ENCODE data around the gene KSR1. TPM values are rescaled to one million over a fixed set of nuclear protein-coding genes. Genes with fewer than 3 reads are reported as not detected.

The KSR1 gene
- total RNA-seq, 1 donor from 2014 or later, result 36.5 TPM

- intact Hi-C loops (cut with micrococcal nuclease), result no loop called here
Measured at GRCh38 chr17:27565874-27566670, 109.8 kb downstream of the KSR1 start.

DNA sequence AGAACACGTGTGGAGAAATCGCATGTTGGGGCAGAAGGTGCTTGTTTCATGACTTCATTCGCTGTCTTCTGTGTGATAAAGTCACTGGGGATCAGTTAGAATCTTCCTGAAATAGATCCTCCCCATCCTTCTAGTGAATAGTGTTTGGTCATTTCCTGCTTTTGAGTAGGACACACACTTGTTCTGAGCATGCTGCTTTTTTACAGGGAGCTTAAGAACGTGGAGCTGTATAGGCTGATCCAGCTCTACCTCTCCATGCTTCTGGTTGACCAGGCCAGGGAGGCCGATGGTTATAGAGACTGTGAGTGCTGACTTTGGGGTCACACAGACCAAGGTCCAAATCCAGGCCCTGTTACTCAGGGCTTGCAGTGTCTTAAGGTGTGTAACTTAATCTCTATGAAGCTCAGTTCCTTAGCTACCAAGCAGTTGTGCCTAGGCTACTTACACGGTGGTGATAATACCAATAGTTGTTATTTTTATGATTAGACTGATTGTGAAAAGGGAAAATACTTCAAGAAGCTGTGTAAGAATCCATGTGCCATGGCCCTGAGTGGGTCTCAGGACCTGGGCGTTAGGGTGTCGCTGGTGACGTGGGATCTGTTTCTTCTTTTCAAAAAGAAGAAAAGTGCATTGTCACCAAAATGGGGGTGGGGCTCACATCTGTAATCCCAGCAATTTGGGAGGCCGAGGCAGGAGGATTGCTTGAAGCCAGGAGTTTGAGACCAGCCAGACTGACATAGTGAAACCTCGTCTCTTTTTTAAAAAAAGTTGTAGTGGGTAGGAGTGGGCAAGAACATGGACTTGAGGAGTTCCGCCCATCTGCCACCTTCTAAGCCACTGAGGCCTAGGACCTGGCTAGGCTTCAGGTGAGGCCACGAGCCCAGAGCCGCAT is 110.7 kb downstream of the KSR1 start:
- intact Hi-C loops (cut with micrococcal nuclease), result no loop called here

- intact Hi-C loops (cut with micrococcal nuclease), result no loop called here
Measured at GRCh38 chr17:27567563-27567859, 111.3 kb downstream of the KSR1 start.

DNA sequence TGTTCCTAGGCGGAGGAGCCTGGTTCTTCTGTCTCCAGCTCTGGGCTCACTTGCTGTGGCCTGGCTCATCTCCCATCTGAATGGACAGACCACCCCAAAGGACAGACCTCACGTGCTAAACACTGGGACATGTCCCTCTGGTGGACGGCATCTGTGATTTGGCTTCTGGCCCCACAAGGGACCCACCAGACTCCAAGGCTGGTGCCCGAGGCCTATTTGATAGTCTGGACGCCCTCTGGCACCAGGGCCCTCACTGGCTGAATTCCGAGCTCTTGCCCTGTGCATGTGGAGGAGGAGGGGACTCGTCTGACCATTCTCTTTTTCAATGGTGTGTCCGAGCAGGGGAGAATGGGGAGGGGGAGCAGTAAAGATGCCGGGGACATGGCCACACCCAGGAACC is 112.0 kb downstream of the KSR1 start:
- intact Hi-C loops (cut with micrococcal nuclease), result no loop called here

GRCh38 chr17:27568811-27569210 is 112.6 kb downstream of the KSR1 start:
- intact Hi-C loops (cut with micrococcal nuclease), result no loop called here

DNA sequence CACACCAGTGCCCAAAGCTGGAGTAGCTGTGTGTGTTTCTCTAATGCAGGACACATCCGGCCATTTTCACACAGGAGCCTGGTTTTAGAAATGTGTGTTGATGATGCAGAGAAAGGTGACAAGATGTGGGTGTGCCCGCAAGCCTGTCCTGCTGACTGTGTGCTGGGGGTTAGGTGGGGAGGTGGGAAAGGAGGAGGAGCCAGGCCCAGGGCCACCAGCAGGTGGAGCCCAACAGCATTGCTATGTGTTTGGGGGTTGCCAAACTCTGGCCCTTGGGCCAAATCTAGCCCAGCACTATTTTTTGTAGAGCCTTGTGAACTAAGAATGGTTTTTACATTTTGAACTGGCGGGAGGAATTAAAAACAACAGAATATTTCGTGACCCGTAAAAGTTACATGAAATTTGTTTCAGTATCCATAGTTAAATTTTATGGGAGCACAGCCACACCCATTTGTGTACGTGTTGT is 113.0 kb downstream of the KSR1 start:
- intact Hi-C loops (cut with micrococcal nuclease), result no loop called here

DNA sequence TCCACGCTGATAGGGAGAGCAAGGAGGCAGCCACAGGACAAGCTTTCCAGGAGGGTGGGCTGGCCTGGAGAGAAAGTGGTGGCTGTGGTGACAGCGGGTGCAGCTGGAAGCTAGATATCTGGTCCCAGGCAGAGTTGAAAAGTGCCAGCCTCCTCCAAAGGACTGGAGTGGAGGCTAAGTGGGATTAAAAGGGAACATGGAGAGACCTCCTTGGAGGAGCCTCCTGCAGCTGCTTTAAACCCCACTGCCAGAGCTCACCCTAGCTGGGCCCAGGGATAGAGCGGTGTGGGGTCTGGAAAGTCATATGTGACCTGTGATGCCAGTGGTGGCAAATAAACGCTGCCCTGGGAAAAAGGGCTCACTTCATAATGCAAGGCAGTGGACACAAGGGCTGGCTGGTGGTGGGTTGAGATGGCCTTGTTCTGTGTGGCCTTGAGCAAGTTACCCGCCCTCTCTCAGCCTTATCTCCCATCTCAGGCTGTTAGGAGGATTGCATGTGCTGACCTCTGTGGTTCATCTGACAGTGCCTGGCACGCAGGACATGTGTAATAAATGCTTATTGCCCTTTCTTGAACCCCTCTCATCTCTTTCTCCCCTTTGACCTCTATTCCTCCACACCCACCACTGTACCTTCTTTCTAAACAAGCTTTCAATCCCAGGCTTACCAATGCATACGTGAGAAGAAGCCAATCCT is 113.8 kb downstream of the KSR1 start:
- intact Hi-C loops (cut with micrococcal nuclease), result no loop called here

- intact Hi-C loops (cut with micrococcal nuclease), result no loop called here
Measured at GRCh38 chr17:27570578-27570914, 114.3 kb downstream of the KSR1 start.

- intact Hi-C loops (cut with micrococcal nuclease), result no loop called here
Measured at GRCh38 chr17:27571563-27572352, 115.5 kb downstream of the KSR1 start.

GRCh38 chr17:27572665-27573064 is 116.4 kb downstream of the KSR1 start:
- intact Hi-C loops (cut with micrococcal nuclease), result no loop called here

DNA sequence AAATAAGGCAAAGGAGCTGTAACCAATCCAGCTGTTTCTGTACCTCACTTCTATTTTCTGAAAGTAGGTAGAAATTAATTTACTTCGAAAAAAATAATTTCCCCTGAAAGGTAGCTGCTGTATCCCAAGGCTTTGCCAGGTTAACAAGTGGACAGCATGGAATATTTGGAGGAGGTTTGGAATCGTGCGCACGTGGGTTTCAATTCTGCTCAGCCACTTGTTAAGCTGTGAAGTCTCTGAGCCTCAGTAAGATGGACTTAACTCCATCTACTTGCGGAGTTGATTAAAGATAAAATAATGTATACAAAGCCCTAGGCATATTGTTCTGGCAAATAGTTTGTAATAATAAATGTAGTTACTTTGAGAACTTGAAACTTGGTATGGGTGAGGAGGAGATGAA is 117.3 kb downstream of the KSR1 start:
- intact Hi-C loops (cut with micrococcal nuclease), result no loop called here

- intact Hi-C loops (cut with micrococcal nuclease), result no loop called here
Measured at GRCh38 chr17:27573971-27574525, 117.8 kb downstream of the KSR1 start.

GRCh38 chr17:27575096-27575911 is 119.1 kb downstream of the KSR1 start:
- intact Hi-C loops (cut with micrococcal nuclease), result loop anchor here (5.0 kb wide), 1 partner anchor 103 kb away; no protein-coding TSS in a partner anchor

GRCh38 chr17:27575912-27576252 is 119.6 kb downstream of the KSR1 start:
- intact Hi-C loops (cut with micrococcal nuclease), result loop anchor here (5.0 kb wide), 1 partner anchor 104 kb away; no protein-coding TSS in a partner anchor

- intact Hi-C loops (cut with micrococcal nuclease), result loop anchor here (5.0 kb wide), 1 partner anchor 104 kb away; no protein-coding TSS in a partner anchor
Measured at GRCh38 chr17:27576477-27577083, 120.3 kb downstream of the KSR1 start.

GRCh38 chr17:27577121-27577761 is 121.0 kb downstream of the KSR1 start:
- intact Hi-C loops (cut with micrococcal nuclease), result loop anchor here (5.0 kb wide), 1 partner anchor 105 kb away; no protein-coding TSS in a partner anchor

GRCh38 chr17:27577884-27578717 is 121.9 kb downstream of the KSR1 start:
- intact Hi-C loops (cut with micrococcal nuclease), result loop anchor here (5.0 kb wide), 1 partner anchor 106 kb away; no protein-coding TSS in a partner anchor

- intact Hi-C loops (cut with micrococcal nuclease), result loop anchor here (5.0 kb wide), 1 partner anchor 106 kb away; no protein-coding TSS in a partner anchor
Measured at GRCh38 chr17:27578718-27579085, 122.5 kb downstream of the KSR1 start.

All from T-helper 2 cell treated with Interferon-gamma antibody and Interleukin-4, amounts not matched to agents 100 ng/mL and 5 ng/mL, for 36 hours (primary cell).